ENCODE results near the gene RNF213.

The RNF213 gene

DNA sequence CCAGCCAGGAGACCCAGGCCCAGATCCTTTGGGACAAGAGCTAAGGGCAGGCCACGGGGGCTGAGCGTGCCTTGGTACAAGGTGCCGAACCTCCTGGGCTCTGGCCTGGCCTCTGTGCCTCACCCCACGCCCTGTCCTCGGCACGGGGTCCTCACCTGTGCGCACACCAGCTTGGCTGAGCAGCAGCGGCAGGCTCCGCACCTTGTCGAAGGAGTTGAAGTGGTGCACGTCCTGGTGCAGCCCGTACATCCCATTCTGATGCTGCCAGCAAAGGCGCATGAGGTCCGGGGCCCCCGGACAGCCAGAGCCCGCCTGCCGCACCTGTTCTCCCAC lies 45.8 kb upstream of the RNF213 start:
- Histone ChIP-seq H3K4me3 (ENCODE audit: low read length, poor library complexity, severe bottlenecking) (no peak overlapping the region), H2AFZ (ENCODE audit: low read length) (no peak overlapping the region), H3F3A (ENCODE audit: low read depth) (no peaks in the 10 kb centered on the region), H3K4me1 (ENCODE audit: insufficient read depth, low read length, poor library complexity, severe bottlenecking) (peaks cover 6% of the 10 kb centered on the region), H3K79me2 (ENCODE audit: insufficient read depth, low read length) (no peaks in the 10 kb centered on the region), H3K27me3 (ENCODE audit: insufficient read depth, low read length, poor library complexity, severe bottlenecking) (peaks cover 16% of the 10 kb centered on the region), H3K9me2 (replicated peaks; ENCODE audit: low read depth, low read length) (no peaks in the 10 kb centered on the region), H3K9ac (ENCODE audit: low read depth, low read length, poor library complexity, severe bottlenecking) (no peak overlapping the region), H3K9me3 (ENCODE audit: insufficient read depth, low read depth, low read length) (no peaks in the 10 kb centered on the region), H3K4me2 (ENCODE audit: low read depth, low read length, poor library complexity, severe bottlenecking) (no peak overlapping the region), H4K20me1 (ENCODE audit: insufficient read depth, low read length, poor library complexity, severe bottlenecking) (no peaks in the 10 kb centered on the region), H3K36me3 (ENCODE audit: insufficient read depth, low read length) (no peaks in the 10 kb centered on the region)
- TF ChIP-seq CTCF (conservative IDR thresholded peaks at IDR 0.05; ENCODE audit: low read length): no peak
- no peak for TF ChIP-seq EZH2phosphoT487 (IDR thresholded peaks at IDR 0.05; ENCODE audit: borderline replicate concordance)

DNA sequence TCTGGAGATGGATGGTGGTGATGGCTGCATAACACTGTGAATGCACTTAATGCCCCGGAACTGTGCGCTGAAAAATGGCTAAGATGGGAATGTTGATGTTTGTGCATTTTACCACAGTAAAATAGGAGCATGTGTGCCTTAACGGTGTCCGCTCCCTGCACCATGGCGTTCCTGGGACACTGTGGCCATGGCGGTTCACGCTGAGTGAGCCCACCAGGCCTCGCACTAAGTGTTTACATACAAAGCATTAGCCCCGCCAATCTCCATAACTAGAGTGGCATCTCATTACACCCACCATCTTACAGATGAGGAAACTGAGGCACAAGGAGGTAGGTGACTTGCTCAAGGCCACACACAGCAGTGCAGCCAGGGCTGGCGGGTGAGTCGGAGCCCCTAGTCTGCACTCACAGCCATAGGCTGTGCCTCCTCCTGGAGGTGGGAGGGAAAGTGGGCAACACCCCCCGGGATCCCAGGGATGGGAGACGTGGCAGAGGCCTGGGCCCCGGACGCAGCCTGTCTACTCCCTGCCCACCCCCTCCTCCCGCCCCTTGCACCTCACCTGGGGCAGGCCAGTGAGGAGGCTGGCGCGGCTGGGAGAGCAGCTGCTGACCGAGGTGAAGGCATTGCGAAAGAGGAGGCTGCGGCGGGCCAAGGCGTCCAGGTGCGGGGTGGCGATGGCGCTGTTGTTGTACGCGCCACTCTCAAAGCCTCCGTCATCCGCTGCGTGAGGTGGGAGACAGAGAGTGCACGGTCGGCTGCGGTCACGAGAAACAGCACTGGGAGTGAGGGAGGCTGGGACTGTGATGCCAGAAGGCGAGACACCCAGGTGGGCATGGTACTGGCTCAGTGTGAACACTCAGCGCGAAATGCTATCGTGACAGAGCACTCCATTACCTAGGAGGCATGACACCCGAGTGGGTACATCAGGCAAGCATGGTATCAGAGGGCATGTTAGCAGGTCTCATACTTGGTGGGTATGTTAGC lies 43.9 kb upstream of the RNF213 start:
- no peaks in the 10 kb centered on the region for H3K36me3 ChIP-seq (ENCODE audit: insufficient read depth, low read length)

GRCh38 chr17:80217703-80218362 lies 42.8 kb upstream of the RNF213 start:
- Histone ChIP-seq H3K4me1 (ENCODE audit: insufficient read depth, low read length, poor library complexity, severe bottlenecking) (peaks cover 7% of the 10 kb centered on the region), H3K36me3 (ENCODE audit: insufficient read depth, low read length) (no peaks in the 10 kb centered on the region)

More for the DNA sequence above, 43.9 kb upstream of the RNF213 start:
- Histone ChIP-seq H3K9me2 (replicated peaks; ENCODE audit: low read depth, low read length) (no peaks in the 10 kb centered on the region), H3K79me2 (ENCODE audit: insufficient read depth, low read length) (no peaks in the 10 kb centered on the region), H3K4me1 (ENCODE audit: insufficient read depth, low read length, poor library complexity, severe bottlenecking) (peaks cover 7% of the 10 kb centered on the region), H3F3A (ENCODE audit: low read depth) (no peaks in the 10 kb centered on the region), H3K9me3 (ENCODE audit: insufficient read depth, low read depth, low read length) (no peaks in the 10 kb centered on the region), H2AFZ (ENCODE audit: low read length) (no peak overlapping the region), H3K9ac (ENCODE audit: low read depth, low read length, poor library complexity, severe bottlenecking) (no peak overlapping the region), H3K4me2 (ENCODE audit: low read depth, low read length, poor library complexity, severe bottlenecking) (no peak overlapping the region), H3K27me3 (ENCODE audit: insufficient read depth, low read length, poor library complexity, severe bottlenecking) (peaks cover 16% of the 10 kb centered on the region), H3K4me3 (ENCODE audit: low read length, poor library complexity, severe bottlenecking) (no peak overlapping the region), H4K20me1 (ENCODE audit: insufficient read depth, low read length, poor library complexity, severe bottlenecking) (no peaks in the 10 kb centered on the region)
- no peak for TF ChIP-seq EZH2phosphoT487 (IDR thresholded peaks at IDR 0.05; ENCODE audit: borderline replicate concordance)
- TF ChIP-seq CTCF (conservative IDR thresholded peaks at IDR 0.05; ENCODE audit: low read length): no peak

More at GRCh38 chr17:80217703-80218362, 42.8 kb upstream of the RNF213 start:
- H3K27me3 ChIP-seq (ENCODE audit: insufficient read depth, low read length, poor library complexity, severe bottlenecking): peaks cover 16% of the 10 kb centered on the region
- H3K9me3 ChIP-seq (ENCODE audit: insufficient read depth, low read depth, low read length): no peaks in the 10 kb centered on the region
- no peak overlapping the region for H3K4me2 ChIP-seq (ENCODE audit: low read depth, low read length, poor library complexity, severe bottlenecking)
- no peaks in the 10 kb centered on the region for H4K20me1 ChIP-seq (ENCODE audit: insufficient read depth, low read length, poor library complexity, severe bottlenecking)
- no peak overlapping the region for H2AFZ ChIP-seq (ENCODE audit: low read length)
- H3K79me2 ChIP-seq (ENCODE audit: insufficient read depth, low read length): no peaks in the 10 kb centered on the region
- H3F3A ChIP-seq (ENCODE audit: low read depth): no peaks in the 10 kb centered on the region
- H3K9me2 ChIP-seq (replicated peaks; ENCODE audit: low read depth, low read length): no peaks in the 10 kb centered on the region
- no peak overlapping the region for H3K4me3 ChIP-seq (ENCODE audit: low read length, poor library complexity, severe bottlenecking)
- TF ChIP-seq EZH2phosphoT487 (IDR thresholded peaks at IDR 0.05; ENCODE audit: borderline replicate concordance) (no peak), CTCF (conservative IDR thresholded peaks at IDR 0.05; ENCODE audit: low read length) (no peak)
- H3K9ac ChIP-seq (ENCODE audit: low read depth, low read length, poor library complexity, severe bottlenecking): no peak overlapping the region
